GM23338 (cell line): Measurements from ENCODE around the gene IDH3B. TPM values are rescaled to one million over a fixed set of nuclear protein-coding genes. Genes with fewer than 3 reads are reported as not detected.

Experiments
- ATAC-seq: fragments of 200-7000 bp; cut with Tn5 transposase; 3 replicates; pipeline ENCODE4 v1.9.1; 2020
- DNase-seq: peaks from one replicate; pipeline ENCODE4 v3.0.0-alpha.2; 2015; ENCODE audit warnings: low spot score
- H2AFZ ChIP-seq: fragments of 200-600 bp; sonication (generic); 2 replicates; pipeline ENCODE4 v1.8.0; 2016; ENCODE audit warnings: antibody characterized with exemption, mild to moderate bottlenecking, moderate library complexity
- H3F3A ChIP-seq: fragments of 200-600 bp; sonication (generic); replicated peaks from 2 replicates; pipeline ENCODE4 v1.8.0; 2017; ENCODE audit warnings: antibody characterized with exemption, mixed run types, low read depth
- H3K27ac ChIP-seq: fragments of 200-600 bp; sonication (generic); 2 replicates; pipeline ENCODE4 v1.6.1; 2016; ENCODE audit warnings: low read depth
- H3K27me3 ChIP-seq: fragments of 200-600 bp; sonication (generic); 2 replicates; pipeline ENCODE4 v1.8.0; 2016; ENCODE audit warnings: mild to moderate bottlenecking, mixed run types, moderate library complexity; ENCODE audit not compliant: insufficient read depth
- H3K36me3 ChIP-seq: fragments of 200-600 bp; sonication (generic); 2 replicates; pipeline ENCODE4 v1.8.0; 2016; ENCODE audit warnings: mild to moderate bottlenecking; ENCODE audit not compliant: insufficient read depth
- H3K4me1 ChIP-seq: fragments of 200-600 bp; sonication (generic); 2 replicates; pipeline ENCODE4 v1.8.0; 2016; ENCODE audit warnings: mild to moderate bottlenecking, moderate library complexity; ENCODE audit not compliant: insufficient read depth
- H3K4me2 ChIP-seq: fragments of 200-600 bp; sonication (generic); 2 replicates; pipeline ENCODE4 v1.7.1; 2017; ENCODE audit warnings: mixed run types
- H3K4me3 ChIP-seq: fragments of 200-600 bp; sonication (generic); 2 replicates; pipeline ENCODE4 v1.6.1; 2016; ENCODE audit warnings: mixed run types
- H3K79me2 ChIP-seq: fragments of 200-600 bp; sonication (generic); replicated peaks from 2 replicates; pipeline ENCODE4 v1.8.0; 2017; ENCODE audit warnings: mild to moderate bottlenecking; ENCODE audit not compliant: insufficient read depth
- H3K9me2 ChIP-seq: fragments of 200-600 bp; sonication (generic); 2 replicates; pipeline ENCODE4 v1.8.0; 2017; ENCODE audit not compliant: insufficient read depth
- H4K20me1 ChIP-seq: fragments of 200-600 bp; sonication (generic); replicated peaks from 2 replicates; pipeline ENCODE4 v1.8.0; 2017; ENCODE audit warnings: mild to moderate bottlenecking; ENCODE audit not compliant: insufficient read depth
- H3K27ac Mint-ChIP-seq: 2 replicates; pipeline ENCODE4 v1.8.0; 2020; ENCODE audit warnings: inconsistent platforms, mild to moderate bottlenecking, moderate library complexity, mixed read lengths
- H3K27me3 Mint-ChIP-seq: 3 replicates; pipeline ENCODE4 v1.8.0; 2022; ENCODE audit warnings: low read depth, mild to moderate bottlenecking, moderate library complexity, mixed read lengths, inconsistent platforms; ENCODE audit not compliant: insufficient read depth, poor library complexity
- H3K36me3 Mint-ChIP-seq: 3 replicates; pipeline ENCODE4 v1.8.0; 2021; ENCODE audit warnings: low read depth, mild to moderate bottlenecking, inconsistent platforms, moderate library complexity, mixed read lengths
- H3K4me1 Mint-ChIP-seq: 3 replicates; pipeline ENCODE4 v1.8.0; 2020; ENCODE audit warnings: mild to moderate bottlenecking, inconsistent platforms, mixed read lengths
- H3K4me3 Mint-ChIP-seq: 3 replicates; pipeline ENCODE4 v1.8.0; 2021; ENCODE audit warnings: moderate library complexity, mild to moderate bottlenecking, inconsistent platforms, mixed read lengths
- H3K9me3 Mint-ChIP-seq: 3 replicates; pipeline ENCODE4 v1.8.0; 2020; ENCODE audit warnings: moderate library complexity, mild to moderate bottlenecking, inconsistent platforms, mixed read lengths
- CREB1 ChIP-seq: fragments of 250-450 bp; sonication (Bioruptor Pico); IDR thresholded peaks from 2 replicates; pipeline ENCODE4 v1.5.0; 2020; ENCODE audit warnings: low read depth, mild to moderate bottlenecking, moderate library complexity
- ETS1 ChIP-seq: IDR thresholded peaks from 2 replicates; pipeline ENCODE4 v1.6.1; 2016; ENCODE audit warnings: antibody characterized with exemption
- EZH2phosphoT487 ChIP-seq: fragments of 200-600 bp; sonication (generic); IDR thresholded peaks from one replicate; pipeline ENCODE4 v1.8.1; 2018; ENCODE audit warnings: antibody characterized with exemption; ENCODE audit not compliant: unreplicated experiment
- JUNB ChIP-seq: IDR thresholded peaks from one replicate; pipeline ENCODE4 v1.6.1; 2016; ENCODE audit warnings: antibody characterized with exemption; ENCODE audit not compliant: unreplicated experiment
- NANOG ChIP-seq: IDR thresholded peaks from 2 replicates; pipeline ENCODE4 v1.6.1; 2016; ENCODE audit warnings: antibody characterized with exemption, borderline replicate concordance
- POLR2AphosphoS5 ChIP-seq: IDR thresholded peaks from 2 replicates; pipeline ENCODE4 v1.6.1; 2016; ENCODE audit warnings: antibody characterized with exemption, low read depth
- REST ChIP-seq: IDR thresholded peaks from one replicate; pipeline ENCODE4 v1.6.1; 2018; ENCODE audit warnings: antibody characterized with exemption; ENCODE audit not compliant: unreplicated experiment
- ZNF462 ChIP-seq: fragments of 250-450 bp; sonication (Bioruptor Pico); IDR thresholded peaks from 2 replicates; pipeline ENCODE4 v1.5.0; 2020; ENCODE audit warnings: mild to moderate bottlenecking, moderate library complexity
- polyA plus RNA-seq: library from polyadenylated mRNA; unstranded; fragments of >200 nt; fragmentation: Nextera tagmentation; extraction: Ambion mirVana; gene quantifications from 2 replicates; pipeline ENCODE4 v1.2.1, GENCODE V29; 2016
- total RNA-seq: library from RNA; depleted of rRNA; stranded (reverse); fragments of >200 nt; shearing (Covaris generic); gene quantifications from 2 replicates; pipeline ENCODE4 v1.2.3, GENCODE V29; 2014

IDH3B gene
- total and polyA plus RNA-seq, 2 experiments from 2014 or later: 87.1 to 126 TPM

GRCh38 chr20:2637246-2637645 is 26.8 kb downstream of the IDH3B start:
- Mint-ChIP-seq H3K36me3 (no peaks in the 10 kb centered on the region), H3K27me3 (peaks cover 4% of the 10 kb centered on the region), H3K4me1 (no peaks in the 10 kb centered on the region), H3K4me3 (no peak overlapping the region), H3K9me3 (no peaks in the 10 kb centered on the region), H3K27ac (no peak overlapping the region)
- DNase-seq: no peak
- Histone ChIP-seq H3F3A (no peaks in the 10 kb centered on the region), H3K4me2 (no peak overlapping the region), H4K20me1 (no peaks in the 10 kb centered on the region), H3K79me2 (no peaks in the 10 kb centered on the region), H3K4me3 (no peak overlapping the region), H2AFZ (no peak overlapping the region), H3K36me3 (no peaks in the 10 kb centered on the region), H3K27me3 (no peaks in the 10 kb centered on the region), H3K4me1 (no peaks in the 10 kb centered on the region), H3K9me2 (0 out of 2 replicates have a peak, but pooled peaks cover 5% of the 10 kb centered on the region), H3K27ac (no peak overlapping the region)
- ATAC-seq: no peak
- TF ChIP-seq ETS1 (no peak), POLR2AphosphoS5 (no peak), EZH2phosphoT487 (no peak)

- H3K4me1 Mint-ChIP-seq: no peaks in the 10 kb centered on the region
Observed at GRCh38 chr20:2633381-2633780, 30.6 kb downstream of the IDH3B start.

More at GRCh38 chr20:2633381-2633780, 30.6 kb downstream of the IDH3B start:
- DNase-seq (no peak), ATAC-seq (no peak)
- Histone ChIP-seq H3K4me1 (no peaks in the 10 kb centered on the region), H3K27me3 (no peaks in the 10 kb centered on the region), H3K4me3 (no peak overlapping the region), H3K9me2 (0 out of 2 replicates have a peak, but pooled peaks cover 5% of the 10 kb centered on the region), H3F3A (no peaks in the 10 kb centered on the region), H3K36me3 (no peaks in the 10 kb centered on the region), H3K4me2 (no peak overlapping the region), H4K20me1 (no peaks in the 10 kb centered on the region), H2AFZ (no peak overlapping the region), H3K27ac (no peak overlapping the region), H3K79me2 (no peaks in the 10 kb centered on the region)
- Mint-ChIP-seq H3K4me3 (no peak overlapping the region), H3K36me3 (no peaks in the 10 kb centered on the region), H3K9me3 (no peaks in the 10 kb centered on the region), H3K27me3 (no peaks in the 10 kb centered on the region), H3K27ac (no peak overlapping the region)
- TF ChIP-seq REST (no peak), ZNF462 (CRISPR knock-in tag) (no peak), CREB1 (CRISPR knock-in tag) (no peak), NANOG (no peak), JUNB (no peak)
